ENCODE data around the gene C3orf33.

The C3orf33 gene

DNA sequence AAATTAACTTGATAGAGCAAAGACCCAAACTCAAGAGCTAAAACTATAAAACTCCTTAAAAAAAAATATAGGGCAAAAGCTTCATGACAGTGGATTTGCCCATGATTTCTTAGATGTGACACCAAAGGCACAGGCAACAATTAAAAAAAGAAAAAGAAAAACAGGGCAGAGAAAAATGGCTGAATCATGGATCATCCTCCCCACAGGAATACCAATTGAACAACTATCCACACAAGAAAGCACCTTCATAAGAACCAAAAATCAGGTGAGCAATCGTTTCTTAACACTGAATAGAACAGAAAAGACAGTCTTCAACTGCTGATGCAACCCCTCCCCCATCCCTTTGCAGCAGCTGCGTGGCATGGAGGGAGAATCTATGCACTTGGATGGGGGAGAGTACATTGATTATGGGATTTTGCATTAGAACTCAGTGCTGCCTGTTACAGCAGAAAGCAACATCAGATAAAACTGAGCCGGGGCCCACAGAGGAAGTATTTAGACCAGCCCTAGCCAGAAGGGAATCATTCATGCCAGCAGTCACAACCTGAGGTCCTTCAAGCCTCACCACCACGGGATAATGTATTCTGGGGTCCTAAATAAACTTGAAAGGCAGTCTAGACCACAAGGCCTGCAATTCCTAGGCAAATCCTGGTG lies 15.7 kb downstream of the C3orf33 start:
- no peaks in the 10 kb centered on the region for H3K36me3 ChIP-seq (replicated peaks)
- no peak for DNase-seq
- H3K27me3 ChIP-seq (replicated peaks): no peaks in the 10 kb centered on the region
- in situ Hi-C loops (cut with HindIII; ENCODE audit: low pct_ligation_motif_present, low sequenced_read_pairs): no loop called here
- no peak overlapping the region for H3K4me3 ChIP-seq (ENCODE audit: low read depth, low read length)
- no peak overlapping the region for H3K27ac ChIP-seq
- no peak for TF ChIP-seq CTCF (IDR thresholded peaks at IDR 0.05; ENCODE audit: low read depth, low read length, missing control alignments)

GRCh38 chr3:155785662-155786295 lies 20.3 kb downstream of the C3orf33 start:
- no peak overlapping the region for H3K27ac ChIP-seq
- in situ Hi-C loops (cut with HindIII; ENCODE audit: low pct_ligation_motif_present, low sequenced_read_pairs): no loop called here
- no peak overlapping the region for H3K4me3 ChIP-seq (ENCODE audit: low read depth, low read length)
- H3K36me3 ChIP-seq (replicated peaks): no peaks in the 10 kb centered on the region
- DNase-seq: no peak
- no peaks in the 10 kb centered on the region for H3K27me3 ChIP-seq (replicated peaks)
- TF ChIP-seq CTCF (IDR thresholded peaks at IDR 0.05; ENCODE audit: low read depth, low read length, missing control alignments): no peak

DNA sequence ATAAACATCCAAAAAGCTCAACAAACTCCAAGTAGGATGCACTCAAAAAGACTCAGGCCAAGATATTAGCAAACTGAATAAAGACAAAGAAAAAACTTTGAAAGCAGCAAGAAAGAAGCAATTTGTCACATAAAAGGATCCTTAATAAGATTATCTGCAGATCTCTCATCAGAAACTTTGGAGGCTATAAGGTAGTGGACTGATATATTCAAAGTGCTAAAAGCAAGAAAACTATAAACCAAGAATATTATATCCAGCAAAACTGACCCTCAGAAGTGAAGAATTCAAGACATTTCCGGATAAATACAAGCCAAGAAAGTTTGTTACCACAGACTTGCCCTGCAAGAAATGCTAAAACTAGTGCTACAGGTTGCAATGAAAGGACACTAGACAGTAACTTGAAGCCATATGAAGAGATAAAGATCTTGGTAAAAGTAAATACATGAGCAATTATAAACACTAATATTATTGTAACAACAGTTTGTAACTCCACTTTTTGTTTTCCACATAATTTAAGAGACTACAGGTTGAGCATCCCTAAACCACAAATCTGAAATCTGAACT lies 23.6 kb downstream of the C3orf33 start:
- no peak overlapping the region for H3K4me3 ChIP-seq (ENCODE audit: low read depth, low read length)
- TF ChIP-seq CTCF (IDR thresholded peaks at IDR 0.05; ENCODE audit: low read depth, low read length, missing control alignments): no peak
- H3K36me3 ChIP-seq (replicated peaks): no peaks in the 10 kb centered on the region
- no peak overlapping the region for H3K27ac ChIP-seq
- DNase-seq: no peak
- no peaks in the 10 kb centered on the region for H3K27me3 ChIP-seq (replicated peaks)
- in situ Hi-C loops (cut with HindIII; ENCODE audit: low pct_ligation_motif_present, low sequenced_read_pairs): no loop called here

DNA sequence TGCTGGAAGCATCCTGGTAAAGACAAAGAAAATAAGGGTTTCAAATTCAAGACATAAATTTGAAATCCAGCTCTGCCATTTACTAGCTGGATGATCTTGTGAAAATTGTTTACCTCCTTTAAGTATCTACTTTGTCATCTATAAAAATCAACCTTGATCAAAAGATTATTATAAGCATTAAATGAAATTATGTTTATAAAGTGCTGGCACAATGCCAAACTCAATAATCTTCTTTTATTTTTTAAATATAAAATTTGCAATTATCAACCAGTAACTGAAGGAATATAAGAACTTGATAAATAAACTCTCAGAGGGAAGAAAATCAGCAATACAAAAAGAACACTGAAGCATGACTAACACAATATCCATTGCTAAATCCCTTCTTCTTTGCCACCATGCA lies 25.8 kb downstream of the C3orf33 start:
- H3K27me3 ChIP-seq (replicated peaks): no peaks in the 10 kb centered on the region
- no peaks in the 10 kb centered on the region for H3K36me3 ChIP-seq (replicated peaks)
- DNase-seq: no peak
- no peak overlapping the region for H3K27ac ChIP-seq
- no peak for TF ChIP-seq CTCF (IDR thresholded peaks at IDR 0.05; ENCODE audit: low read depth, low read length, missing control alignments)
- no peak overlapping the region for H3K4me3 ChIP-seq (ENCODE audit: low read depth, low read length)
- in situ Hi-C loops (cut with HindIII; ENCODE audit: low pct_ligation_motif_present, low sequenced_read_pairs): no loop called here

DNA sequence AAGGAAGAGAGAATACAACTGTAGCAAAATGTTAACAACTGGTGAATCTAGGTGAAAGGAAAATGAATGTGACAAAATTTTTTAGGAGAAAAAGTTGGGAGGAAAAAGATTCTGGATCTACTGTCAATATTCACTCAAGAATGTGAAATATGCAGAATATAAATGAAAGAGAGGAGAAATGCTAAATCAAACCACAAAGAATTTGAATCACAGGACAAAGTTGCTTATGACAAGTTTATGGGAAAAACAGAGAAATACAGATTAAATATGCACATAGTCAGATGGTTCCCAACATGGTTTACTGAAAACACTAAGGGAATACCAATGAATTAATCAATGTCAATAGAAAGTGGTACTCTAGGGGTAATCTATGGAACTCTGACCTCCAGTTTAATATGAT lies 27.6 kb downstream of the C3orf33 start:
- Histone ChIP-seq H3K27me3 (replicated peaks) (no peaks in the 10 kb centered on the region), H3K4me3 (ENCODE audit: low read depth, low read length) (no peak overlapping the region), H3K36me3 (replicated peaks) (no peaks in the 10 kb centered on the region), H3K27ac (no peak overlapping the region)
- in situ Hi-C loops (cut with HindIII; ENCODE audit: low pct_ligation_motif_present, low sequenced_read_pairs): no loop called here
- DNase-seq: no peak
- TF ChIP-seq CTCF (IDR thresholded peaks at IDR 0.05; ENCODE audit: low read depth, low read length, missing control alignments): no peak
